ENCODE data around the gene ACTN2. TPM values are rescaled to one million over a fixed set of nuclear protein-coding genes. Genes with fewer than 3 reads are reported as not detected.

The ACTN2 gene
- total RNA-seq, 1 donor from 2014 or later: 0.47 TPM

GRCh38 chr1:236692128-236692527 is 5.8 kb downstream of the ACTN2 start:
- Mint-ChIP-seq H3K4me1 (ENCODE audit: low read depth) (peaks cover 3% of the 10 kb centered on the region), H3K4me3 (ENCODE audit: unreplicated experiment) (no peak overlapping the region), H3K9me3 (ENCODE audit: low read depth) (no peaks in the 10 kb centered on the region), H3K27ac (ENCODE audit: unreplicated experiment) (no peak overlapping the region), H3K36me3 (ENCODE audit: low read depth) (no peaks in the 10 kb centered on the region), H3K27me3 (ENCODE audit: low read depth) (peaks cover 41% of the 10 kb centered on the region)
- no peak for DNase-seq (ENCODE audit: low spot score)
- no peak for TF ChIP-seq CTCF (IDR thresholded peaks at IDR 0.05)

DNA sequence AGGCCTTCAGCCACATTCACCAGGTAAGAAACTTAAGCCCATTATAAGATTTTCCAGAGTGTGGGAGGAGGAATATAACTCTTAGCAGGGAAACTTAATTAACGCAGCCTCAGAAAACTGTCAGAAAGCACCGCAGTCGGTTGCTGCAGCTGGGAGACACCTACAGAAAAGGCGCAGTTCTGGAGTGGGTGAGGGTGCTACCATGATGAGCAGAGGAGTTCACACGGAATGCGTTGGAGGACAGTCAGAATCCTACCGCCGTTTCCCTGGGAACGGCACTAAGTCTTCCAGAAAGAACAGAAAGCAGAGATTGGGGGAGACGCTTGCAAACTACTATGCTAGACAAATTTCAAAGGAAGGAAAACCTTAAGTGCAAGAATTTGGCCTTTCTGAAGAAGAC is 6.4 kb downstream of the ACTN2 start:
- Mint-ChIP-seq H3K36me3 (ENCODE audit: low read depth) (no peaks in the 10 kb centered on the region), H3K4me3 (ENCODE audit: unreplicated experiment) (no peak overlapping the region), H3K27ac (ENCODE audit: unreplicated experiment) (no peak overlapping the region)

DNA sequence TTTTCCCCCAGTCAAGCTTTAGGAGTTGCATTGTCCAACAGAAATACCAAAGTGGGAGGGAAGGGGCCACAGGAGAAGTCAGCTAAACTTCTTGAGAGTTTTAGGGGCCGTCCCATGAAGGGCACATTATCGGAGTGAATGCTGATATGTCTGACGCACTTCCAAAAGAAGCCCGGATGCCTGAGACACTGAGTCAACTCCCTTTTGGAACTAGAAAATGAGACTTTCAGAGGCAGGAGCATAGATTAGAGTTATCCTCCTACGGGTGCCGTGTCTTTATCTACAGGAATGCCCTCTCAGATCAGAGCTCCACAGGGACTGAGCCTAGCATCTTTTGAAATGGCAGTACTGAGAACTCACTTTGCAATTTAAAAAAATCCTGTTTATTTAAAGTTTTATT is 13.1 kb downstream of the ACTN2 start:
- no peaks in the 10 kb centered on the region for H3K36me3 Mint-ChIP-seq (ENCODE audit: low read depth)
- peaks cover 12% of the 10 kb centered on the region for H3K27me3 Mint-ChIP-seq (ENCODE audit: low read depth)
- no peak for TF ChIP-seq CTCF (IDR thresholded peaks at IDR 0.05)
- no peak for DNase-seq (ENCODE audit: low spot score)
- H3K4me3 Mint-ChIP-seq (ENCODE audit: unreplicated experiment): no peak overlapping the region
- H3K9me3 Mint-ChIP-seq (ENCODE audit: low read depth): no peaks in the 10 kb centered on the region
- no peak overlapping the region for H3K27ac Mint-ChIP-seq (ENCODE audit: unreplicated experiment)
- H3K4me1 Mint-ChIP-seq (ENCODE audit: low read depth): no peaks in the 10 kb centered on the region

More for the DNA sequence above, 6.4 kb downstream of the ACTN2 start:
- H3K27me3 Mint-ChIP-seq (ENCODE audit: low read depth): peaks cover 38% of the 10 kb centered on the region
- DNase-seq (ENCODE audit: low spot score): no peak
- TF ChIP-seq CTCF (IDR thresholded peaks at IDR 0.05): no peak
- no peaks in the 10 kb centered on the region for H3K9me3 Mint-ChIP-seq (ENCODE audit: low read depth)
- H3K4me1 Mint-ChIP-seq (ENCODE audit: low read depth): no peaks in the 10 kb centered on the region

GRCh38 chr1:236700903-236701302 is 14.6 kb downstream of the ACTN2 start:
- no peaks in the 10 kb centered on the region for H3K9me3 Mint-ChIP-seq (ENCODE audit: low read depth)
- H3K4me3 Mint-ChIP-seq (ENCODE audit: unreplicated experiment): no peak overlapping the region
- no peaks in the 10 kb centered on the region for H3K36me3 Mint-ChIP-seq (ENCODE audit: low read depth)
- H3K27ac Mint-ChIP-seq (ENCODE audit: unreplicated experiment): no peak overlapping the region
- TF ChIP-seq CTCF (IDR thresholded peaks at IDR 0.05): no peak
- peaks cover 12% of the 10 kb centered on the region for H3K27me3 Mint-ChIP-seq (ENCODE audit: low read depth)
- no peak for DNase-seq (ENCODE audit: low spot score)
- no peaks in the 10 kb centered on the region for H3K4me1 Mint-ChIP-seq (ENCODE audit: low read depth)

DNA sequence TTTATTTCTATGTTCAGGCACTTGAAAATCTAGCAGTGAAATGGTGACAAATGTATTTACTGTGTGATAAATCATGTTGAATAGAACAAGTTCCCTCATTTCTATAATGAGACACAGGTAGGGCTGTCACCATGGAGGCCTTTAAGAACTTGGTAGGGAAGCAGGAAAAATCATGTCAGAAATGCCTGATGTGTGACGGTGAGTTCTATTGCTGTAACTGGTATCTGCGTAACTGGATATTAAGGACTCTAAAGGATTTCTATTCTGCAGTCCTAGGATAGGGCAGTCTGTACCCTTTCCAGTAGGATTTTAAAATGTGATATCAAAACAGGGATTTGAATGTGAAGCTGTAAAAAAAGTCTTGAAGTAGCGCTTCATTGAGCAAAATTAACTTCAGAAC is 15.5 kb downstream of the ACTN2 start:
- Mint-ChIP-seq H3K36me3 (ENCODE audit: low read depth) (no peaks in the 10 kb centered on the region), H3K27ac (ENCODE audit: unreplicated experiment) (no peak overlapping the region), H3K9me3 (ENCODE audit: low read depth) (no peaks in the 10 kb centered on the region), H3K4me3 (ENCODE audit: unreplicated experiment) (no peak overlapping the region), H3K27me3 (ENCODE audit: low read depth) (peaks cover 14% of the 10 kb centered on the region), H3K4me1 (ENCODE audit: low read depth) (no peaks in the 10 kb centered on the region)
- TF ChIP-seq CTCF (IDR thresholded peaks at IDR 0.05): no peak
- DNase-seq (ENCODE audit: low spot score): no peak
